Trophoblast cell (in vitro differentiated cells and primary cell): Measurements from ENCODE around the gene P2RY13.

Source experiments
- DNase-seq, 2 donors: peaks; one replicate each; pipeline ENCODE4 v3.0.0-alpha.2; 2016
- H2AFZ ChIP-seq: 2 replicates; pipeline ENCODE4 v1.6.1; 2013; ENCODE audit warnings: low read length, moderate library complexity, mild to moderate bottlenecking; ENCODE audit not compliant: insufficient read depth, poor library complexity
- H2AK5ac ChIP-seq: 2 replicates; pipeline ENCODE4 v1.6.1; 2013; ENCODE audit warnings: mild to moderate bottlenecking, low read length
- H2BK120ac ChIP-seq: 2 replicates; pipeline ENCODE4 v1.6.1; 2013; ENCODE audit warnings: low read length, mild to moderate bottlenecking, moderate library complexity; ENCODE audit not compliant: insufficient read depth, poor library complexity
- H2BK12ac ChIP-seq: 2 replicates; pipeline ENCODE4 v1.6.1; 2013; ENCODE audit warnings: mild to moderate bottlenecking, low read length, moderate library complexity
- H2BK5ac ChIP-seq: 2 replicates; pipeline ENCODE4 v1.6.1; 2013; ENCODE audit warnings: low read length, low read depth, moderate library complexity, mild to moderate bottlenecking; ENCODE audit not compliant: poor library complexity
- H3K14ac ChIP-seq: 2 replicates; pipeline ENCODE4 v1.6.1; 2013; ENCODE audit warnings: mild to moderate bottlenecking, low read length
- H3K18ac ChIP-seq: 2 replicates; pipeline ENCODE4 v1.6.1; 2013; ENCODE audit warnings: mild to moderate bottlenecking, low read length
- H3K23ac ChIP-seq: 2 replicates; pipeline ENCODE4 v1.6.1; 2013; ENCODE audit warnings: low read length
- H3K27ac ChIP-seq: 2 replicates; pipeline ENCODE4 v1.5.1; 2013; ENCODE audit warnings: low read depth, mild to moderate bottlenecking, inconsistent platforms, low read length, moderate library complexity
- H3K27me3 ChIP-seq: 2 replicates; pipeline ENCODE4 v1.6.1; 2013; ENCODE audit warnings: inconsistent platforms, mild to moderate bottlenecking, low read length, moderate library complexity; ENCODE audit not compliant: insufficient read depth
- H3K36me3 ChIP-seq, 2 experiments: 1 replicate in 1 of 2; 2 replicates in 1 of 2; pipeline ENCODE4 v1.6.1; 2013; ENCODE audit warnings: low read length in 2 of 2, mild to moderate bottlenecking in 2 of 2, moderate library complexity in 1 of 2; ENCODE audit not compliant: insufficient read depth in 2 of 2, control insufficient read depth in 1 of 2
- H3K4ac ChIP-seq: 2 replicates; pipeline ENCODE4 v1.6.1; 2013; ENCODE audit warnings: low read depth, mild to moderate bottlenecking, low read length, moderate library complexity
- H3K4me1 ChIP-seq, 2 experiments: 1 replicate in 1 of 2; 2 replicates in 1 of 2; pipeline ENCODE4 v1.6.1; 2013; ENCODE audit warnings: low read length in 2 of 2, mild to moderate bottlenecking in 2 of 2, moderate library complexity in 1 of 2; ENCODE audit not compliant: insufficient read depth in 2 of 2, control insufficient read depth in 1 of 2
- H3K4me2 ChIP-seq: 2 replicates; pipeline ENCODE4 v1.6.1; 2013; ENCODE audit warnings: inconsistent platforms, mild to moderate bottlenecking, low read length, moderate library complexity
- H3K4me3 ChIP-seq: 2 replicates; pipeline ENCODE4 v1.5.1; 2013; ENCODE audit warnings: mild to moderate bottlenecking, low read depth, low read length, inconsistent platforms
- H3K79me1 ChIP-seq: one replicate; pipeline ENCODE4 v1.6.1; 2013; ENCODE audit warnings: low read length
- H3K79me2 ChIP-seq: 2 replicates; pipeline ENCODE4 v1.6.1; 2013; ENCODE audit warnings: low read length, mild to moderate bottlenecking; ENCODE audit not compliant: control insufficient read depth, insufficient read depth, poor library complexity
- H3K9ac ChIP-seq: 2 replicates; pipeline ENCODE4 v1.6.1; 2013; ENCODE audit warnings: mild to moderate bottlenecking, low read length
- H3K9me3 ChIP-seq: 2 replicates; pipeline ENCODE4 v1.6.1; 2013; ENCODE audit warnings: low read depth, mild to moderate bottlenecking, control low read depth, inconsistent platforms, low read length; ENCODE audit not compliant: insufficient read depth
- H4K12ac ChIP-seq: 2 replicates; pipeline ENCODE4 v1.6.1; 2013; ENCODE audit warnings: low read depth, mild to moderate bottlenecking, low read length, moderate library complexity
- H4K8ac ChIP-seq: 2 replicates; pipeline ENCODE4 v1.6.1; 2013; ENCODE audit warnings: low read depth, mild to moderate bottlenecking, low read length, moderate library complexity
- H4K91ac ChIP-seq: one replicate; pipeline ENCODE4 v1.6.1; 2013; ENCODE audit warnings: low read depth, mild to moderate bottlenecking, low read length, moderate library complexity
- WGBS: extraction: QIAGEN DNeasy Blood & Tissue Kit; methylation state at CpG from one replicate; pipeline ENCODE4 v1.1.7; 2013; ENCODE audit warnings: missing lambda C conversion rate; ENCODE audit not compliant: insufficient read length, insufficient coverage; ENCODE audit errors: extremely low coverage; 5-methylcytosine and 5-hydroxymethylcytosine counted together

Gene P2RY13

GRCh38 chr3:151356794-151357462 is 27.6 kb upstream of the P2RY13 start:
- no peak overlapping the region for H3K27ac ChIP-seq
- H3K27me3 ChIP-seq, result no peaks in the 10 kb centered on the region
- no peak for DNase-seq
- H3K4me2 ChIP-seq, result no peak overlapping the region
- no peak overlapping the region for H3K4me3 ChIP-seq
- peaks cover 0 to 8% of the 10 kb centered on the region in 2 experiments for H3K36me3 ChIP-seq
- no peak overlapping the region for H3K14ac ChIP-seq
- H3K4me1 ChIP-seq, result no peaks in the 10 kb centered on the region
- H2AK5ac ChIP-seq, result no peak overlapping the region
- H2AFZ ChIP-seq, result no peak overlapping the region
- H3K79me2 ChIP-seq, result no peaks in the 10 kb centered on the region
- no peak overlapping the region for H2BK5ac ChIP-seq
- no peak overlapping the region for H4K91ac ChIP-seq
- H2BK12ac ChIP-seq, result no peak overlapping the region
- H3K23ac ChIP-seq, result no peak overlapping the region
- no CpG with 5 or more reads among the region's 2 CpGs for WGBS
- H3K4ac ChIP-seq, result no peak overlapping the region
- no peak overlapping the region for H3K18ac ChIP-seq
- H4K8ac ChIP-seq, result no peak overlapping the region
- no peaks in the 10 kb centered on the region for H3K9me3 ChIP-seq
- no peak overlapping the region for H4K12ac ChIP-seq
- H3K9ac ChIP-seq, result no peak overlapping the region
- H2BK120ac ChIP-seq, result no peak overlapping the region
- H3K79me1 ChIP-seq, result no peaks in the 10 kb centered on the region

- H3K36me3 ChIP-seq, result peaks cover 0 to 6% of the 10 kb centered on the region in 2 experiments
- no peak overlapping the region for H2BK12ac ChIP-seq
- no peak overlapping the region for H3K14ac ChIP-seq
- H2AFZ ChIP-seq, result no peak overlapping the region
- no CpG with 5 or more reads among the region's 4 CpGs for WGBS
- H3K4me3 ChIP-seq, result no peak overlapping the region
- no peak overlapping the region for H3K4me2 ChIP-seq
- H3K18ac ChIP-seq, result no peak overlapping the region
- H3K23ac ChIP-seq, result no peak overlapping the region
- no peaks in the 10 kb centered on the region for H3K79me2 ChIP-seq
- no peak overlapping the region for H3K4ac ChIP-seq
- H3K9me3 ChIP-seq, result no peaks in the 10 kb centered on the region
- no peaks in the 10 kb centered on the region for H3K79me1 ChIP-seq
- DNase-seq, result no peak
- H3K27ac ChIP-seq, result no peak overlapping the region
- H2BK5ac ChIP-seq, result no peak overlapping the region
- no peak overlapping the region for H2AK5ac ChIP-seq
- no peak overlapping the region for H4K91ac ChIP-seq
- no peaks in the 10 kb centered on the region for H3K27me3 ChIP-seq
- H4K8ac ChIP-seq, result no peak overlapping the region
- no peaks in the 10 kb centered on the region for H3K4me1 ChIP-seq
- H2BK120ac ChIP-seq, result no peak overlapping the region
- H4K12ac ChIP-seq, result no peak overlapping the region
- no peak overlapping the region for H3K9ac ChIP-seq
These were observed 22.3 kb upstream of the P2RY13 start for GRCh38 chr3:151351648-151352047.

- DNase-seq, result no peak
- no peaks in the 10 kb centered on the region for H3K9me3 ChIP-seq
- no CpG with 5 or more reads among the region's 1 CpG for WGBS
- no peaks in the 10 kb centered on the region for H3K79me1 ChIP-seq
- no peak overlapping the region for H3K9ac ChIP-seq
- H2AK5ac ChIP-seq, result no peak overlapping the region
- no peak overlapping the region for H3K4ac ChIP-seq
- H4K8ac ChIP-seq, result no peak overlapping the region
- H3K4me2 ChIP-seq, result no peak overlapping the region
- no peak overlapping the region for H2BK5ac ChIP-seq
- H2BK12ac ChIP-seq, result no peak overlapping the region
- no peak overlapping the region for H3K14ac ChIP-seq
- H2AFZ ChIP-seq, result no peak overlapping the region
- no peak overlapping the region for H3K23ac ChIP-seq
- H3K27me3 ChIP-seq, result no peaks in the 10 kb centered on the region
- H3K4me3 ChIP-seq, result no peak overlapping the region
- no peaks in the 10 kb centered on the region for H3K4me1 ChIP-seq
- H3K79me2 ChIP-seq, result no peaks in the 10 kb centered on the region
- peaks cover 0 to 6% of the 10 kb centered on the region in 2 experiments for H3K36me3 ChIP-seq
- H3K27ac ChIP-seq, result no peak overlapping the region
- no peak overlapping the region for H3K18ac ChIP-seq
- H4K12ac ChIP-seq, result no peak overlapping the region
- H4K91ac ChIP-seq, result no peak overlapping the region
- no peak overlapping the region for H2BK120ac ChIP-seq
These were observed 21.9 kb upstream of the P2RY13 start for GRCh38 chr3:151351219-151351618.

- H3K4me1 ChIP-seq, result no peaks in the 10 kb centered on the region
- no peak overlapping the region for H3K18ac ChIP-seq
- no peaks in the 10 kb centered on the region for H3K9me3 ChIP-seq
- no peak overlapping the region for H2AFZ ChIP-seq
- H4K91ac ChIP-seq, result no peak overlapping the region
- no peak overlapping the region for H3K23ac ChIP-seq
- H3K4ac ChIP-seq, result no peak overlapping the region
- H3K79me1 ChIP-seq, result no peaks in the 10 kb centered on the region
- H3K79me2 ChIP-seq, result no peaks in the 10 kb centered on the region
- H2AK5ac ChIP-seq, result no peak overlapping the region
- no peak overlapping the region for H4K12ac ChIP-seq
- no CpG with 5 or more reads among the region's 1 CpG for WGBS
- H2BK120ac ChIP-seq, result no peak overlapping the region
- H2BK5ac ChIP-seq, result no peak overlapping the region
- H3K4me3 ChIP-seq, result no peak overlapping the region
- H3K4me2 ChIP-seq, result no peak overlapping the region
- H3K36me3 ChIP-seq, result peaks cover 0 to 1% of the 10 kb centered on the region in 2 experiments
- no peak overlapping the region for H3K9ac ChIP-seq
- no peak overlapping the region for H3K14ac ChIP-seq
- no peak overlapping the region for H2BK12ac ChIP-seq
- H4K8ac ChIP-seq, result no peak overlapping the region
- H3K27ac ChIP-seq, result no peak overlapping the region
- DNase-seq, result peak in 1 of 2 donors; percentile 9
- no peaks in the 10 kb centered on the region for H3K27me3 ChIP-seq
These were observed 21.3 kb upstream of the P2RY13 start for GRCh38 chr3:151350656-151351055.
